DOHH2 (cell line): ENCODE measurements around the gene CD52.

Experiments used
- H3F3A ChIP-seq: fragments of 200-600 bp; sonication (generic), shearing (Covaris generic); 2 replicates; pipeline ENCODE4 v1.6.0; 2016; ENCODE audit warnings: antibody characterized with exemption, mild to moderate bottlenecking; ENCODE audit not compliant: control insufficient read depth, insufficient read depth
- H3K27ac ChIP-seq: fragments of 200-600 bp; sonication (generic); 2 replicates; pipeline ENCODE4 v1.5.1; 2014; ENCODE audit warnings: low read depth, mild to moderate bottlenecking, low read length, moderate library complexity
- H3K27me3 ChIP-seq: fragments of 200-600 bp; sonication (generic); 2 replicates; pipeline ENCODE4 v1.6.1; 2014; ENCODE audit warnings: mild to moderate bottlenecking, low read length, mixed read lengths; ENCODE audit not compliant: control insufficient read depth
- H3K36me3 ChIP-seq: fragments of 200-600 bp; sonication (generic); 2 replicates; pipeline ENCODE4 v1.6.1; 2014; ENCODE audit warnings: mild to moderate bottlenecking, low read length, moderate library complexity, mixed read lengths; ENCODE audit not compliant: control insufficient read depth
- H3K4me1 ChIP-seq: fragments of 200-600 bp; sonication (generic); 2 replicates; pipeline ENCODE4 v1.6.1; 2014; ENCODE audit warnings: mild to moderate bottlenecking, low read length, mixed read lengths; ENCODE audit not compliant: control insufficient read depth
- H3K4me2 ChIP-seq: fragments of 200-600 bp; sonication (generic); 2 replicates; pipeline ENCODE4 v1.6.0; 2014; ENCODE audit warnings: mild to moderate bottlenecking, low read length, moderate library complexity
- H3K4me3 ChIP-seq: fragments of 200-600 bp; sonication (generic); 2 replicates; pipeline ENCODE4 v1.5.1; 2014; ENCODE audit warnings: mild to moderate bottlenecking, low read length, mixed read lengths
- H3K79me2 ChIP-seq: fragments of 200-600 bp; sonication (generic); 2 replicates; pipeline ENCODE4 v1.6.1; 2014; ENCODE audit warnings: mild to moderate bottlenecking, low read length, mixed read lengths; ENCODE audit not compliant: control insufficient read depth
- H3K9me2 ChIP-seq: fragments of 200-600 bp; sonication (generic); replicated peaks from 2 replicates; pipeline ENCODE4 v1.6.1; 2014; ENCODE audit warnings: mild to moderate bottlenecking, low read length, mixed read lengths; ENCODE audit not compliant: control insufficient read depth
- H3K9me3 ChIP-seq: fragments of 200-600 bp; sonication (generic); 2 replicates; pipeline ENCODE4 v1.6.1; 2014; ENCODE audit warnings: antibody characterized with exemption, low read length, mixed read lengths; ENCODE audit not compliant: control insufficient read depth, insufficient read depth
- H4K20me1 ChIP-seq: fragments of 200-600 bp; sonication (generic); 2 replicates; pipeline ENCODE4 v1.6.0; 2014; ENCODE audit warnings: low read depth, mild to moderate bottlenecking, antibody characterized with exemption, low read length, moderate library complexity; ENCODE audit not compliant: control insufficient read depth, insufficient read depth
- EZH2phosphoT487 ChIP-seq: fragments of 200-600 bp; sonication (generic); IDR thresholded peaks from 2 replicates; pipeline ENCODE4 v1.6.1; 2017; ENCODE audit warnings: borderline replicate concordance, mild to moderate bottlenecking, antibody characterized with exemption, low read length, moderate library complexity, mixed read lengths
- TF ChIP-seq, protein P1 (sequence below): fragments of 200-600 bp; sonication (generic); IDR thresholded peaks from one replicate; pipeline ENCODE4 v1.5.1; 2014; ENCODE audit warnings: antibody characterized with exemption, mild to moderate bottlenecking, low read depth, low read length; ENCODE audit not compliant: poor library complexity, severe bottlenecking

The CD52 gene

DNA sequence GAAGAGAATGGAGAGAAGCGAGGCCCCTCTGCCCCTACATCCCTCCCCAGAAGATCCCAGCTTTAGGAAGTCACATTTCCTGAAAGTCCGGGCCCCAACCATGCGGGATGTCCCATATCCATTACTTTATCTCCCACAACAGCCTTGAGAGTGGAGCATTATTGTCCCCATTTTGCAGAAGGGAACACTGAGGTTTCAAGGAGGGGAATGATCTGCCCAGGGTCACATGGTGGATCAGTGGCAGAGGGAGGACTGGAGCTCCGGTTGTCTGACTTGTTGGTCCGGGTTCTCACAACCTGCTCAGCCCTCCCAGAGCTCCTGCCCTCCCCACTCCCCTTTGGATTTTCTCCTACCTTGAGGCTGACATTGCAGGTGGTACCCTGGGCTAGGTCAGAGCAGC, 38.3 kb downstream of the CD52 start:
- Histone ChIP-seq H4K20me1 (no peaks in the 10 kb centered on the region), H3K4me1 (peaks cover 4% of the 10 kb centered on the region; the same call in 1 of the 2 replicates), H3K36me3 (no peaks in the 10 kb centered on the region), H3K4me2 (no peak overlapping the region), H3K27ac (no peak overlapping the region), H3F3A (no peaks in the 10 kb centered on the region), H3K27me3 (peaks cover 22% of the 10 kb centered on the region), H3K79me2 (no peaks in the 10 kb centered on the region), H3K9me2 (no peaks in the 10 kb centered on the region), H3K9me3 (no peaks in the 10 kb centered on the region), H3K4me3 (no peak overlapping the region)
- TF ChIP-seq, protein P1, sequence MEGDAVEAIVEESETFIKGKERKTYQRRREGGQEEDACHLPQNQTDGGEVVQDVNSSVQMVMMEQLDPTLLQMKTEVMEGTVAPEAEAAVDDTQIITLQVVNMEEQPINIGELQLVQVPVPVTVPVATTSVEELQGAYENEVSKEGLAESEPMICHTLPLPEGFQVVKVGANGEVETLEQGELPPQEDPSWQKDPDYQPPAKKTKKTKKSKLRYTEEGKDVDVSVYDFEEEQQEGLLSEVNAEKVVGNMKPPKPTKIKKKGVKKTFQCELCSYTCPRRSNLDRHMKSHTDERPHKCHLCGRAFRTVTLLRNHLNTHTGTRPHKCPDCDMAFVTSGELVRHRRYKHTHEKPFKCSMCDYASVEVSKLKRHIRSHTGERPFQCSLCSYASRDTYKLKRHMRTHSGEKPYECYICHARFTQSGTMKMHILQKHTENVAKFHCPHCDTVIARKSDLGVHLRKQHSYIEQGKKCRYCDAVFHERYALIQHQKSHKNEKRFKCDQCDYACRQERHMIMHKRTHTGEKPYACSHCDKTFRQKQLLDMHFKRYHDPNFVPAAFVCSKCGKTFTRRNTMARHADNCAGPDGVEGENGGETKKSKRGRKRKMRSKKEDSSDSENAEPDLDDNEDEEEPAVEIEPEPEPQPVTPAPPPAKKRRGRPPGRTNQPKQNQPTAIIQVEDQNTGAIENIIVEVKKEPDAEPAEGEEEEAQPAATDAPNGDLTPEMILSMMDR = no peak
- no peak for TF ChIP-seq EZH2phosphoT487

DNA sequence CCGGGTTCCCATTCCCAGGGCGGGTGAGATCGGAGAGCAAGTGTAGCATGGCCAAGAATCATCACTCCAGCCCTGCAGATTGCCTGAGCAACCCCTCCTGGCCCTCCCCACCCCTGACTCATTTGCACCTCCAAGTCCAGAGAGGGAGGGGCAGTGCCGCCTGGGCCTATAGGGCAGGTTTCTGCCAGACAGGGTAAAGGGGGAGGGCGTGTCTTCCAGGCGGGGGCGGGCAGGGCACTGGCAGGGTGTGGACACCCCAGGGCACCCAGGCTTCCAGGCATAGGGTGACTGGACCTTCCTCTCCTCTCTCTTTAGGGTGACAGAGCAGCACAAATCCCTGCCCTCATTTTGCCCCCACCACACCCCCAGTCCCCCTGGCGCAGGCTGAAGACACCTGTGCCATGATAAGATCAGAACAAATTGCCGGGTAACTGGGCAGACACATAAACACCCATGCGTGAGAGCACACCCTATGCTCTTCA, 39.4 kb downstream of the CD52 start:
- no peaks in the 10 kb centered on the region for H3K79me2 ChIP-seq
- no peaks in the 10 kb centered on the region for H3K36me3 ChIP-seq
- H3K27me3 ChIP-seq = peaks cover 33% of the 10 kb centered on the region
- H4K20me1 ChIP-seq = no peaks in the 10 kb centered on the region
- H3K9me2 ChIP-seq = no peaks in the 10 kb centered on the region
- no peaks in the 10 kb centered on the region for H3F3A ChIP-seq
- no peaks in the 10 kb centered on the region for H3K9me3 ChIP-seq
- H3K4me1 ChIP-seq = peaks cover 4% of the 10 kb centered on the region; the same call in 1 of the 2 replicates
- H3K4me3 ChIP-seq = no peak overlapping the region
- TF ChIP-seq, protein P1 = no peak
- TF ChIP-seq EZH2phosphoT487 = no peak
- H3K27ac ChIP-seq = no peak overlapping the region
- H3K4me2 ChIP-seq = no peak overlapping the region

DNA sequence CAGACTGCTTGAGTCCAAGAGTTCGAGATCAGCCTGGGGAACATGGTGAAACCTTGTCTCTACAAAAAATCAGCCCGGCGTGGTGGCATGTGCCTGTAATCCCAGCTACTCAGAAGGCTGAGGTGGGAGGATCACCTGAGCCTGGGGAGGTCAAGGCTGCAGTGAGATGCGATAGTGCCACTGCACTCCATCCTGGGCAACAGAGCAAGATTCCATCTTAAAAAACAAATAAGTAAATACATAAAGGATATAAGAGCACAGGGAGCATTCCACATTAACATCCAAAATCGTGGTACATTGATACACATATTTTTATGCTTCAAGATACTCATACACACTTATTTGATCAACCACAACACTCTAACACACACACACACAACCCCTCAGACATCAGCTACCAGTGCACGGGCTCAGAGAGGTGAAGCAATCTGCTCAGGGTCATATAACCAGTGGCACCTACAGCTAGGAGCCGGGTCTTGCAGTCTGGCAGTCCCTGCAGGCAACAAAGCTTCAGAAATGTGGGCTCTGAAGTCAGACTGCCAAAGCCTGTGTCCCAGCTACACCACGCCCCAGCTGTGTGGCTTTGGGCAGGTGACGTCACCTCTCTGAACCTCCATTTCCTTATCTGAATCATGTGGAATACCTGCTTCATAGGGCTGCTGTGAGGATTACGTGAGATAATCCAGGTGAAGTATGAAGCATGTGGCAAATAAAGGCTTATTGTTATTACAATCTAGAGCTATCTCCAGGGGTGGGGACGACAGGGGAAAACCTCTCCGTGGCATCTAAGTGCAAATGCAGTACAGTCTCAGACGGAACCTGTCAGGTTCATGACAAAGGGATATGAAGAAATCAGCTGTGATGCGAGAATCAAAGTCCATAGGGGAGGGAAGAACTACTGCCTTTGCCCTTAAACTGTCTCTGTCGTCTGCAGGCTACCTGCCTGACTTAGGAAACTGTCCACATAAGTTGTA, 40.9 kb downstream of the CD52 start:
- Histone ChIP-seq H3F3A (no peaks in the 10 kb centered on the region), H3K9me2 (no peaks in the 10 kb centered on the region), H3K27me3 (peaks cover 41% of the 10 kb centered on the region), H3K79me2 (no peaks in the 10 kb centered on the region), H3K4me3 (no peak overlapping the region), H3K9me3 (no peaks in the 10 kb centered on the region), H3K36me3 (no peaks in the 10 kb centered on the region), H4K20me1 (no peaks in the 10 kb centered on the region), H3K4me2 (no peak overlapping the region), H3K4me1 (peaks cover 4% of the 10 kb centered on the region; the same call in 1 of the 2 replicates), H3K27ac (no peak overlapping the region)
- TF ChIP-seq, protein P1 = no peak
- no peak for TF ChIP-seq EZH2phosphoT487
